IMR-90 (cell line): ENCODE data around the gene ELAC1. TPM values are rescaled to one million over a fixed set of nuclear protein-coding genes. Genes with fewer than 3 reads are reported as not detected.

Experiments
- ATAC-seq: fragments of 200-7000 bp; cut with Tn5 transposase; 2 replicates; pipeline ENCODE4 v1.9.1; 2020; ENCODE audit warnings: low read depth, mild to moderate bottlenecking, moderate library complexity
- BruUV-seq: library from RNA; stranded (reverse); fragments of 400-500 nt; replicated peaks from 2 replicates; lab custom pipeline; 2021; lab: Mats Ljungman, UMichigan
- CTCF ChIA-PET: fragments of 300-600 bp; formaldehyde crosslinking; extraction: SDS; loops from one replicate; lab custom pipeline; 2021; ENCODE audit warnings: antibody characterized with exemption; lab: Yijun Ruan, JAX
- POLR2A ChIA-PET: fragments of 300-600 bp; sonication (Branson Sonifier 250); formaldehyde crosslinking; loops from one replicate; lab custom pipeline; 2022; ENCODE audit warnings: antibody characterized with exemption; ENCODE audit not compliant: unreplicated experiment; lab: Charles Lee
- DNase-seq: peaks from one replicate; pipeline ENCODE4 v3.0.0; 2013
- H2AFZ ChIP-seq: replicated peaks from 2 replicates; pipeline ENCODE3; 2013; ENCODE audit warnings: low read length, mild to moderate bottlenecking; ENCODE audit not compliant: poor library complexity
- H2AK5ac ChIP-seq: 2 replicates; pipeline ENCODE4 v1.6.1; 2013; ENCODE audit warnings: low read depth, low read length, inconsistent platforms
- H2AK9ac ChIP-seq: replicated peaks from 2 replicates; pipeline ENCODE3; 2013; ENCODE audit warnings: mild to moderate bottlenecking, low read depth, low read length, moderate library complexity; ENCODE audit not compliant: poor library complexity
- H2BK120ac ChIP-seq: 2 replicates; pipeline ENCODE4 v1.6.1; 2013; ENCODE audit warnings: low read depth, low read length, inconsistent platforms
- H2BK15ac ChIP-seq: 3 replicates; pipeline ENCODE4 v1.6.1; 2013; ENCODE audit warnings: low read depth, low read length, inconsistent platforms
- H2BK20ac ChIP-seq: 2 replicates; pipeline ENCODE4 v1.6.1; 2013; ENCODE audit warnings: low read depth, mild to moderate bottlenecking, inconsistent platforms, low read length, moderate library complexity
- H2BK5ac ChIP-seq: 2 replicates; pipeline ENCODE4 v1.6.1; 2013; ENCODE audit warnings: mild to moderate bottlenecking, low read depth, low read length, inconsistent platforms; ENCODE audit not compliant: poor library complexity, severe bottlenecking
- H3K14ac ChIP-seq: replicated peaks from 2 replicates; pipeline ENCODE4 v1.6.1; 2013; ENCODE audit warnings: low read depth, low read length, inconsistent platforms
- H3K18ac ChIP-seq: 2 replicates; pipeline ENCODE4 v1.6.1; 2013; ENCODE audit warnings: low read depth, low read length, control low read depth
- H3K23ac ChIP-seq: 2 replicates; pipeline ENCODE4 v1.6.1; 2013; ENCODE audit warnings: low read depth, low read length, inconsistent platforms
- H3K27ac ChIP-seq: 2 replicates; pipeline ENCODE4 v1.5.1; 2013; ENCODE audit warnings: mild to moderate bottlenecking, control low read depth, low read length; ENCODE audit not compliant: insufficient read depth
- H3K27me3 ChIP-seq: 2 replicates; pipeline ENCODE4 v1.6.1; 2013; ENCODE audit warnings: low read length; ENCODE audit not compliant: control insufficient read depth, insufficient read depth
- H3K36me3 ChIP-seq: 2 replicates; pipeline ENCODE4 v1.6.1; 2013; ENCODE audit warnings: low read length, mixed read lengths; ENCODE audit not compliant: control insufficient read depth, insufficient read depth
- H3K4ac ChIP-seq: 2 replicates; pipeline ENCODE4 v1.6.1; 2013; ENCODE audit warnings: low read depth, low read length, inconsistent platforms
- H3K4me1 ChIP-seq: 2 replicates; pipeline ENCODE4 v1.6.1; 2013; ENCODE audit warnings: low read length, mixed read lengths; ENCODE audit not compliant: control insufficient read depth, insufficient read depth
- H3K4me2 ChIP-seq: 2 replicates; pipeline ENCODE4 v1.6.1; 2013; ENCODE audit warnings: low read depth, mild to moderate bottlenecking, control low read depth, low read length, moderate library complexity
- H3K4me3 ChIP-seq: 2 replicates; pipeline ENCODE4 v1.5.1; 2013; ENCODE audit warnings: low read depth, mild to moderate bottlenecking, control low read depth, low read length, moderate library complexity; ENCODE audit not compliant: insufficient read depth
- H3K56ac ChIP-seq: 2 replicates; pipeline ENCODE4 v1.6.1; 2013; ENCODE audit warnings: low read length, inconsistent platforms; ENCODE audit not compliant: insufficient read depth; ENCODE audit errors: extremely low read depth
- H3K79me1 ChIP-seq, 2 experiments: 2 replicates each; pipeline ENCODE4 v1.6.1; 2013; ENCODE audit warnings: low read length in 2 of 2, inconsistent platforms in 1 of 2, low read depth in 1 of 2
- H3K9ac ChIP-seq: 2 replicates; pipeline ENCODE4 v1.6.1; 2013; ENCODE audit warnings: low read depth, low read length, control low read depth
- H3K9me1 ChIP-seq: 2 replicates; pipeline ENCODE4 v1.6.1; 2013; ENCODE audit warnings: low read length, inconsistent platforms; ENCODE audit not compliant: insufficient read depth
- H3K9me3 ChIP-seq: 2 replicates; pipeline ENCODE4 v1.6.1; 2013; ENCODE audit warnings: low read length; ENCODE audit not compliant: control insufficient read depth, insufficient read depth
- H4K20me1 ChIP-seq: 2 replicates; pipeline ENCODE4 v1.6.1; 2013; ENCODE audit warnings: low read length, inconsistent platforms; ENCODE audit not compliant: insufficient read depth
- H4K5ac ChIP-seq: 2 replicates; pipeline ENCODE4 v1.6.1; 2013; ENCODE audit warnings: mild to moderate bottlenecking, low read depth, low read length, control low read depth
- H4K8ac ChIP-seq, 2 experiments: 2 replicates each; pipeline ENCODE4 v1.6.1; 2013; ENCODE audit warnings: low read depth in 2 of 2, low read length in 2 of 2, control low read depth in 1 of 2, inconsistent platforms in 1 of 2
- H4K91ac ChIP-seq: 2 replicates; pipeline ENCODE4 v1.6.1; 2013; ENCODE audit warnings: low read depth, low read length, inconsistent platforms; ENCODE audit not compliant: insufficient read depth
- BHLHE40 ChIP-seq: fragments of 150-350 bp; IDR thresholded peaks from 2 replicates; pipeline ENCODE4 v1.6.1; 2016; ENCODE audit warnings: mild to moderate bottlenecking, low read depth, low read length
- CEBPB ChIP-seq: IDR thresholded peaks from 2 replicates; pipeline ENCODE4 v1.6.1; 2012; ENCODE audit warnings: low read depth, low read length, improper control_type of control experiment
- ELK1 ChIP-seq: fragments of 150-350 bp; IDR thresholded peaks from 2 replicates; pipeline ENCODE4 v1.6.1; 2016; ENCODE audit warnings: low read depth, mild to moderate bottlenecking, low read length, moderate library complexity, borderline replicate concordance
- FOS ChIP-seq: fragments of 150-350 bp; IDR thresholded peaks from 2 replicates; pipeline ENCODE4 v1.6.1; 2016; ENCODE audit warnings: low read depth, low read length
- MAFK ChIP-seq: IDR thresholded peaks from 2 replicates; pipeline ENCODE4 v1.6.1; 2012; ENCODE audit warnings: low read depth, low read length, improper control_type of control experiment
- MAZ ChIP-seq: IDR thresholded peaks from 2 replicates; pipeline ENCODE4 v1.6.1; 2012; ENCODE audit warnings: low read depth, mild to moderate bottlenecking, low read length, improper control_type of control experiment, moderate library complexity, borderline replicate concordance
- MXI1 ChIP-seq: IDR thresholded peaks from 2 replicates; pipeline ENCODE4 v1.6.1; 2012; ENCODE audit warnings: low read depth, mild to moderate bottlenecking, low read length, moderate library complexity, borderline replicate concordance
- NFE2L2 ChIP-seq: fragments of 150-350 bp; IDR thresholded peaks from 2 replicates; pipeline ENCODE4 v1.6.1; 2016; ENCODE audit warnings: low read depth, mild to moderate bottlenecking, low read length
- RFX5 ChIP-seq: IDR thresholded peaks from 2 replicates; pipeline ENCODE4 v1.8.0; 2012; ENCODE audit warnings: low read depth, mild to moderate bottlenecking, low read length, moderate library complexity
- SMC3 ChIP-seq: fragments of 150-350 bp; IDR thresholded peaks from 2 replicates; pipeline ENCODE4 v1.6.1; 2016; ENCODE audit warnings: low read depth, mild to moderate bottlenecking, antibody characterized with exemption, low read length, moderate library complexity
- USF2 ChIP-seq: fragments of 150-350 bp; IDR thresholded peaks from 2 replicates; pipeline ENCODE4 v1.6.1; 2017; ENCODE audit warnings: mild to moderate bottlenecking, antibody characterized with exemption, low read length, low read depth
- WGBS, 2 experiments: methylation state at CpG; one replicate each; pipeline versions ENCODE4 v1.1.5 to v1.1.7; 2013; ENCODE audit warnings: missing lambda C conversion rate in 2 of 2; ENCODE audit not compliant: insufficient read length in 1 of 2; ENCODE audit errors: extremely low coverage in 2 of 2; 5-methylcytosine and 5-hydroxymethylcytosine counted together
- dilution Hi-C: fragments of 300-500 bp; cut with HindIII; formaldehyde crosslinking; loops from one replicate; pipeline ENCODE4 v1.14.3; 2018; ENCODE audit warnings: low sequenced_read_pairs; ENCODE audit not compliant: unreplicated experiment
- in situ Hi-C: fragments of 300-500 bp; cut with MboI; formaldehyde crosslinking; loops from 3 replicates; pipeline ENCODE4 v1.14.3; 2019; ENCODE audit warnings: low sequenced_read_pairs, inconsistent platforms, mixed read lengths
- intact Hi-C: fragments of 100-400 bp; cut with micrococcal nuclease; formaldehyde crosslinking; loops from 2 replicates; pipeline ENCODE4 v1.10.0; 2022
- polyA plus RNA-seq, 3 experiments: library from polyadenylated mRNA; depleted of rRNA; stranded (reverse); fragments of >200 nt; gene quantifications; 2 replicates each; pipeline ENCODE4 v1.2.3, GENCODE V29; 2012; ENCODE audit warnings: low replicate concordance in 1 of 3
- total RNA-seq: library from RNA; depleted of rRNA; stranded (reverse); fragments of >200 nt; gene quantifications from 2 replicates; pipeline ENCODE4 v1.2.3, GENCODE V29; 2012

The ELAC1 gene
- total and polyA plus RNA-seq, 2 of the 4 experiments (the other 2 are of a cell fraction) = 5.2 to 8.4 TPM

- ATAC-seq (no peak), DNase-seq (no peak)
- no peak overlapping the region for H4K91ac ChIP-seq
- H2BK120ac ChIP-seq = no peak overlapping the region
- no peaks in the 10 kb centered on the region for H3K9me3 ChIP-seq
- H3K9me1 ChIP-seq = no peaks in the 10 kb centered on the region
- no peaks in the 10 kb centered on the region for H3K4me1 ChIP-seq
- no peak overlapping the region for H3K4me3 ChIP-seq
- H3K4ac ChIP-seq = no peak overlapping the region
- no peak overlapping the region for H2BK15ac ChIP-seq
- no peak overlapping the region for H2AK9ac ChIP-seq
- no peak overlapping the region for H3K23ac ChIP-seq
- WGBS, 2 experiments = no CpG with 5 or more reads among the region's 13 CpGs
- intact Hi-C loops (no loop called here), in situ Hi-C loops (no loop called here), dilution Hi-C loops (no loop called here)
- TF ChIP-seq NFE2L2 (no peak), MXI1 (no peak), ELK1 (no peak), SMC3 (no peak), FOS (no peak), USF2 (no peak), MAZ (no peak), BHLHE40 (no peak), MAFK (no peak), RFX5 (no peak), CEBPB (no peak)
- ChIA-PET CTCF (no interaction called here), POLR2A (no interaction called here)
- H3K27ac ChIP-seq = no peak overlapping the region
- no peak overlapping the region for H2AFZ ChIP-seq
- no peaks in the 10 kb centered on the region for H4K20me1 ChIP-seq
- no peak overlapping the region for H4K5ac ChIP-seq
- no peak overlapping the region for H3K4me2 ChIP-seq
- H2BK5ac ChIP-seq = no peak overlapping the region
- H3K18ac ChIP-seq = no peak overlapping the region
- no TSS peak for BruUV-seq
- no peaks in the 10 kb centered on the region for H3K36me3 ChIP-seq
- no peaks in the 10 kb centered on the region for H3K79me1 ChIP-seq
- H2AK5ac ChIP-seq = no peak overlapping the region
- H3K14ac ChIP-seq = no peak overlapping the region
- no peak overlapping the region for H2BK20ac ChIP-seq
- H3K9ac ChIP-seq = no peak overlapping the region
- no peak overlapping the region for H3K56ac ChIP-seq
- no peak overlapping the region for H4K8ac ChIP-seq
- no peaks in the 10 kb centered on the region for H3K27me3 ChIP-seq
These were observed 39.3 kb downstream of the ELAC1 start for GRCh38 chr18:51006948-51007789.
